H1 (cell line): ENCODE results near the gene HOXA10. TPM values are rescaled to one million over a fixed set of nuclear protein-coding genes. Genes with fewer than 3 reads are reported as not detected.

ENCODE experiments used
- CTCF ChIA-PET: fragments of 300-600 bp; sonication (Branson Sonifier 250); formaldehyde crosslinking; loops from one replicate; lab custom pipeline; 2021; ENCODE audit not compliant: partially characterized antibody; lab: Charles Lee
- POLR2A ChIA-PET: fragments of 300-600 bp; sonication (Branson Sonifier 250); formaldehyde crosslinking; loops from one replicate; lab custom pipeline; 2021; ENCODE audit warnings: inconsistent platforms; ENCODE audit not compliant: partially characterized antibody; lab: Charles Lee
- DNase-seq, 2 experiments: peaks; one replicate each; pipeline versions ENCODE4 v3.0.0 to v3.0.0-alpha.2; 2010 to 2022; ENCODE audit warnings: low spot score in 2 of 2, low read depth in 1 of 2, mixed read lengths in 1 of 2
- FAIRE-seq: peaks from 2 replicates; lab custom pipeline; 2011; peaks lifted over from hg19 to GRCh38; lab: Jason Lieb, UNC
- H2AFZ ChIP-seq: 2 replicates; pipeline ENCODE4 v1.8.1; 2012; ENCODE audit warnings: low read length, inconsistent platforms
- H2AK5ac ChIP-seq: 2 replicates; pipeline ENCODE4 v1.6.1; 2013; ENCODE audit warnings: low read depth, low read length
- H2BK120ac ChIP-seq: replicated peaks from 2 replicates; pipeline ENCODE3; 2013; ENCODE audit warnings: low read depth, low read length, inconsistent platforms
- H2BK12ac ChIP-seq: 2 replicates; pipeline ENCODE4 v1.6.1; 2013; ENCODE audit warnings: low read depth, low read length
- H2BK15ac ChIP-seq: 2 replicates; pipeline ENCODE4 v1.6.1; 2013; ENCODE audit warnings: low read length
- H2BK20ac ChIP-seq: 2 replicates; pipeline ENCODE4 v1.6.1; 2013; ENCODE audit warnings: low read length
- H2BK5ac ChIP-seq: 2 replicates; pipeline ENCODE4 v1.6.1; 2013; ENCODE audit warnings: low read depth, low read length
- H3K14ac ChIP-seq: 2 replicates; pipeline ENCODE4 v1.6.1; 2013; ENCODE audit warnings: inconsistent platforms; ENCODE audit not compliant: insufficient read length
- H3K18ac ChIP-seq: 2 replicates; pipeline ENCODE4 v1.6.1; 2013; ENCODE audit warnings: low read length; ENCODE audit errors: extremely low read depth
- H3K23ac ChIP-seq: 2 replicates; pipeline ENCODE4 v1.6.1; 2013; ENCODE audit warnings: inconsistent platforms; ENCODE audit not compliant: insufficient read length
- H3K23me2 ChIP-seq: 2 replicates; pipeline ENCODE4 v1.6.1; 2013; ENCODE audit warnings: low read depth, low read length
- H3K27ac ChIP-seq: 2 replicates; pipeline ENCODE4 v1.6.1; 2011; ENCODE audit warnings: low read depth, low read length, inconsistent platforms
- H3K27me3 ChIP-seq, 4 experiments: replicated peaks in 1 of 4; 1 replicate in 1 of 4; 2 replicates in 3 of 4; pipeline versions ENCODE4 v1.6.1 to v1.8.1; 2011 to 2013; ENCODE audit warnings: low read length in 3 of 4, mild to moderate bottlenecking in 3 of 4, inconsistent platforms in 2 of 4, mixed read lengths in 2 of 4, moderate library complexity in 1 of 4; ENCODE audit not compliant: control insufficient read depth in 3 of 4, insufficient read depth in 3 of 4; ENCODE audit errors: extremely low read depth in 1 of 4
- H3K36me3 ChIP-seq, 4 experiments: 2 replicates each; pipeline versions ENCODE4 v1.6.1 to v1.8.1; 2011 to 2013; ENCODE audit warnings: mild to moderate bottlenecking in 4 of 4, low read length in 3 of 4, moderate library complexity in 2 of 4, control low read depth in 1 of 4, inconsistent platforms in 1 of 4; ENCODE audit not compliant: insufficient read depth in 4 of 4, control insufficient read depth in 2 of 4
- H3K4ac ChIP-seq: replicated peaks from 2 replicates; pipeline ENCODE3; 2013; ENCODE audit warnings: low read length, low read depth, mixed read lengths, inconsistent platforms; ENCODE audit not compliant: insufficient read length
- H3K4me1 ChIP-seq, 4 experiments: replicated peaks in 1 of 4; 1 replicate in 1 of 4; 2 replicates in 3 of 4; pipeline versions ENCODE4 v1.6.1 to v1.8.1; 2011 to 2013; ENCODE audit warnings: low read length in 3 of 4, inconsistent platforms in 2 of 4, mixed read lengths in 1 of 4; ENCODE audit not compliant: insufficient read depth in 4 of 4, control insufficient read depth in 3 of 4
- H3K4me2 ChIP-seq, 2 experiments: 2 replicates each; pipeline versions ENCODE4 v1.6.1 to v1.8.1; 2011 to 2013; ENCODE audit warnings: low read depth in 2 of 2, low read length in 2 of 2, control low read depth in 1 of 2, inconsistent platforms in 1 of 2, mild to moderate bottlenecking in 1 of 2; ENCODE audit not compliant: insufficient read depth in 1 of 2
- H3K4me3 ChIP-seq, 4 experiments: fragments of 200-600, 300-600 bp in 1 of 4; sonication (generic), shearing (Covaris generic), sonication (Bioruptor Twin) in 1 of 4; 2 replicates each; pipeline versions ENCODE4 v1.5.1 to v1.8.1; 2011 to 2016; ENCODE audit warnings: low read length in 4 of 4, low read depth in 3 of 4, control low read depth in 2 of 4, inconsistent platforms in 2 of 4, mild to moderate bottlenecking in 2 of 4, mixed read lengths in 1 of 4, moderate library complexity in 1 of 4; ENCODE audit not compliant: insufficient read depth in 2 of 4; ENCODE audit errors: extremely low read depth in 1 of 4
- H3K56ac ChIP-seq: replicated peaks from 2 replicates; pipeline ENCODE3; 2013; ENCODE audit warnings: low read depth, mild to moderate bottlenecking, mixed read lengths, low read length, inconsistent platforms; ENCODE audit not compliant: insufficient read length
- H3K79me1 ChIP-seq: 2 replicates; pipeline ENCODE4 v1.6.1; 2013; ENCODE audit warnings: low read depth, low read length, control low read depth
- H3K79me2 ChIP-seq, 2 experiments: 2 replicates each; pipeline versions ENCODE4 v1.6.1 to v1.8.1; 2012 to 2013; ENCODE audit warnings: low read length in 2 of 2, mild to moderate bottlenecking in 2 of 2, inconsistent platforms in 1 of 2; ENCODE audit not compliant: insufficient read depth in 2 of 2, control insufficient read depth in 1 of 2
- H3K9ac ChIP-seq, 4 experiments: replicated peaks in 1 of 4; 1 replicate in 1 of 4; 2 replicates in 3 of 4; pipeline versions ENCODE4 v1.6.1 to v1.8.1; 2011 to 2013; ENCODE audit warnings: low read depth in 3 of 4, low read length in 3 of 4, control low read depth in 2 of 4, mild to moderate bottlenecking in 2 of 4, moderate library complexity in 2 of 4, inconsistent platforms in 1 of 4; ENCODE audit errors: extremely low read depth in 1 of 4
- H3K9me3 ChIP-seq, 2 experiments: 2 replicates each; pipeline versions ENCODE4 v1.6.1 to v1.8.1; 2012 to 2013; ENCODE audit warnings: mild to moderate bottlenecking in 2 of 2, moderate library complexity in 2 of 2, control low read depth in 1 of 2, inconsistent platforms in 1 of 2, low read depth in 1 of 2, low read length in 1 of 2, mixed read lengths in 1 of 2; ENCODE audit not compliant: insufficient read depth in 2 of 2
- H4K20me1 ChIP-seq, 2 experiments: replicated peaks in 1 of 2; 2 replicates each; pipeline versions ENCODE3 to v1.8.1; 2011 to 2013; ENCODE audit warnings: inconsistent platforms in 2 of 2, low read length in 2 of 2, mild to moderate bottlenecking in 1 of 2; ENCODE audit not compliant: insufficient read depth in 2 of 2, control insufficient read depth in 1 of 2
- H4K5ac ChIP-seq: 2 replicates; pipeline ENCODE4 v1.6.1; 2013; ENCODE audit warnings: low read length, low read depth, mixed read lengths, inconsistent platforms; ENCODE audit not compliant: insufficient read length
- H4K8ac ChIP-seq: 2 replicates; pipeline ENCODE4 v1.8.0; 2013; ENCODE audit warnings: mild to moderate bottlenecking, moderate library complexity, low read length, inconsistent platforms; ENCODE audit not compliant: insufficient read depth; ENCODE audit errors: extremely low read depth
- H4K91ac ChIP-seq: replicated peaks from 2 replicates; pipeline ENCODE3; 2013; ENCODE audit warnings: low read length, mixed read lengths, inconsistent platforms; ENCODE audit not compliant: insufficient read length
- ASH2L ChIP-seq: fragments of 200-600, 300-600 bp; sonication (generic); IDR thresholded peaks from one replicate; pipeline ENCODE4 v1.7.1; 2017; ENCODE audit warnings: low read length
- ATF3 ChIP-seq: IDR thresholded peaks from 2 replicates; pipeline ENCODE4 v1.6.1; 2011; ENCODE audit warnings: low read depth, mild to moderate bottlenecking, low read length; ENCODE audit not compliant: insufficient read depth
- CBX8 ChIP-seq: fragments of 300-800, 300-1000 bp; sonication (generic); IDR thresholded peaks from 2 replicates; pipeline ENCODE4 v1.7.1; 2016; ENCODE audit warnings: low read depth, low read length, borderline replicate concordance
- EZH2 ChIP-seq: fragments of 200-600 bp; sonication (generic); IDR thresholded peaks from 2 replicates; pipeline ENCODE4 v1.7.1; 2012; ENCODE audit warnings: low read depth, mild to moderate bottlenecking, moderate library complexity, low read length, inconsistent platforms; ENCODE audit not compliant: severe bottlenecking
- HDAC6 ChIP-seq: IDR thresholded peaks from one replicate; pipeline ENCODE4 v1.7.1; 2012; ENCODE audit warnings: low read depth, mild to moderate bottlenecking, inconsistent platforms, low read length, moderate library complexity
- JUND ChIP-seq: IDR thresholded peaks from 2 replicates; pipeline ENCODE4 v1.6.1; 2011; ENCODE audit warnings: mild to moderate bottlenecking, improper control_type of control experiment, low read length
- KDM4A ChIP-seq: IDR thresholded peaks from one replicate; pipeline ENCODE4 v1.7.1; 2012; ENCODE audit warnings: low read depth, mild to moderate bottlenecking, moderate library complexity, low read length, inconsistent platforms; ENCODE audit not compliant: severe bottlenecking
- KDM5A ChIP-seq: fragments of 200-600 bp; IDR thresholded peaks from 2 replicates; pipeline ENCODE4 v1.7.1; 2012; ENCODE audit warnings: mild to moderate bottlenecking, low read length, inconsistent platforms, mixed read lengths
- MAFK ChIP-seq: IDR thresholded peaks from 2 replicates; pipeline ENCODE4 v1.6.1; 2012; ENCODE audit warnings: low read depth, mild to moderate bottlenecking, improper control_type of control experiment, low read length
- SIRT6 ChIP-seq: IDR thresholded peaks from one replicate; pipeline ENCODE4 v1.7.1; 2012; ENCODE audit warnings: low read length, inconsistent platforms
- SP4 ChIP-seq: IDR thresholded peaks from 2 replicates; pipeline ENCODE4 v1.6.1; 2012; ENCODE audit warnings: low read length, inconsistent platforms
- SRF ChIP-seq: IDR thresholded peaks from 2 replicates; pipeline ENCODE4 v1.6.1; 2011; ENCODE audit warnings: mild to moderate bottlenecking, low read depth, low read length, moderate library complexity
- WGBS, 2 experiments: shearing (Covaris generic) in 1 of 2; methylation state at CpG; one replicate each; pipeline versions ENCODE4 v1.1.6 to v1.1.7; 2013 to 2015; ENCODE audit warnings: low lambda C conversion rate in 2 of 2, mixed read lengths in 2 of 2, inconsistent platforms in 1 of 2, low coverage in 1 of 2, missing lambda C conversion rate in 1 of 2; ENCODE audit not compliant: insufficient replicate concordance in 2 of 2, insufficient coverage in 1 of 2, insufficient read length in 1 of 2; ENCODE audit errors: extremely low coverage in 1 of 2, missing lambda C conversion rate in 1 of 2; 5-methylcytosine and 5-hydroxymethylcytosine counted together
- polyA plus RNA-seq, 7 experiments: library from polyadenylated mRNA; depleted of rRNA in 3 of 7; stranded (reverse) in 5 of 7; unstranded in 2 of 7; fragments of >200 nt in 5 of 7; fragments of 200-250 nt in 2 of 7; gene quantifications; 1 replicate in 5 of 7; 2 replicates in 1 of 7; 4 replicates in 1 of 7; pipeline versions ENCODE4 v1.2.1 to v1.2.3, GENCODE V29; 2011 to 2013; ENCODE audit warnings: missing spikeins in 2 of 7, mixed read lengths in 2 of 7
- total RNA-seq: library from RNA; stranded (reverse); fragmentation: NEBNext Ultra II Directional; extraction: Animal tissue kit (Norgen Biotek cat#: 25700); gene quantifications from 2 replicates; pipeline ENCODE4 v1.2.1, GENCODE V29; 2021

Gene HOXA10
- total and polyA plus RNA-seq, 2 of the 8 experiments (the other 6 are each of a cell fraction or from before 2014, with no cell fraction given) = not detected

DNA sequence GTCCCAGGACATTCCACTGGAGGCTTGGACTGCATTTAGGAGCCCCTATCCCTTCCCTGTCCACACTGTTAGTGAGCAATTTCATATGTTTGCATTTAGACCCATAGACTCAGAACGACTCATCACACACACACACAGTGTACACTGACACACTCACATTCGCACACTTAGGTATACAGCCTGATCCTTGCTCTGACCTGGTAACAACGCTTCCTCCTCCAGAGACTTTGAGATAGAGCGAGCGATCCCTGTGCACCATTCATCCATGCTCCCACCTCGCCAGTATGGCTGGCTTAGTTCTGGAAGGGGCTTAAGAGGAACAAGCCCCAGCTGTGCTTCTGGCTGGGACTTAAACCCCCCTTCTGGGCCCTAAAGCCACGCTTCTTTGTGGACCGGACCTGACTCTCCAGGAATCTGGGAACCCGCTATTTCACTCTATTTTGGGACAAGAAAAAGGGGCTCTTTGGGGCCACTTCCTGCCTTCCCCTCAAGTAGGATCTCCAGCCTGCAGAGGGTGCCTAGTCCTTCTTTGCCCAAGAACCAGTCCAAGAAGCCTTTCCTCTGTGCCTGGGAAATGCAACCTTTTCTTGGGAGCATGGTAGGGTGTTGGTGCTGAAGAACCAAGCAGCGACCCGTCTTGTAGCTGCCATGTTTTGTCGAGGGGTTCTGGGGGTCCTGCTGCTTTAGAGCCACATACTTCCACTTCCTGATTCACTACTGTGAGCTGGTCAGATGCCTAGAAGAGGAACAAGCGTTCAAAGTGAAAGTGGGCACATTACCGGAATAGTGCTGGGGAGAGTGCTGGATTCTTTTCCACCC, 26.9 kb upstream of the HOXA10 start:
- no peak overlapping the region for H3K18ac ChIP-seq
- H3K9ac ChIP-seq = no peak overlapping the region
- no peak overlapping the region for H3K4ac ChIP-seq
- no peaks in the 10 kb centered on the region; the same call in 1 of the 2 replicates for H3K23me2 ChIP-seq
- no peak overlapping the region for H2AFZ ChIP-seq
- peaks cover 40 to 51% of the 10 kb centered on the region in 2 experiments for H4K20me1 ChIP-seq
- peaks cover 91 to 100% (median 96%) of the 10 kb centered on the region in 4 experiments for H3K27me3 ChIP-seq
- no peak overlapping the region for H4K8ac ChIP-seq
- DNase-seq (no peak), FAIRE-seq (no peak)
- no peak overlapping the region; the same call in 1 of the 2 replicates for H2AK5ac ChIP-seq
- no peak overlapping the region for H2BK15ac ChIP-seq
- H4K5ac ChIP-seq = no peak overlapping the region
- no peak overlapping the region for H3K4me3 ChIP-seq
- H2BK12ac ChIP-seq = no peak overlapping the region
- H4K91ac ChIP-seq = no peak overlapping the region
- WGBS, 2 experiments = 21% methylated on average over 14 of the region's 14 CpGs; no CpG with 5 or more reads in 1 of the 2 experiments
- H3K79me1 ChIP-seq = no peaks in the 10 kb centered on the region; the same call in 1 of the 2 replicates
- CTCF ChIA-PET = interaction anchor here (0.7 to 3.9 kb wide), 6 partner anchors 8 to 822 kb away, joined by 3 to 23 read pairs (median 5); no protein-coding TSS in a partner anchor
- H2BK20ac ChIP-seq = no peak overlapping the region
- H3K4me2 ChIP-seq = peak overlapping the region in 1 of 2 experiments; percentile 52; a peak in 1 of 4 replicates
- no peak overlapping the region for H3K23ac ChIP-seq
- POLR2A ChIA-PET = interaction anchor here (1.5 kb wide), 1 partner anchor 8 kb away, joined by 5 read pairs; no protein-coding TSS in a partner anchor
- H3K4me1 ChIP-seq = peaks cover 0 to 8% (median 4%) of the 10 kb centered on the region in 4 experiments; a peak in 6 of 7 replicates
- H3K56ac ChIP-seq = no peak overlapping the region
- no peaks in the 10 kb centered on the region; a peak in 1 of 4 replicates for H3K9me3 ChIP-seq
- no peak overlapping the region for H3K27ac ChIP-seq
- no peaks in the 10 kb centered on the region for H3K79me2 ChIP-seq
- H3K36me3 ChIP-seq = peaks cover 0 to 19% (median 0%) of the 10 kb centered on the region in 4 experiments; a peak in 1 of 8 replicates
- no peak overlapping the region for H3K14ac ChIP-seq
- no peak overlapping the region for H2BK5ac ChIP-seq
- H2BK120ac ChIP-seq = no peak overlapping the region
- TF ChIP-seq SIRT6 (no peak), ATF3 (no peak), HDAC6 (no peak), EZH2 (peak; percentile 99), SP4 (no peak), JUND (no peak), KDM4A (no peak), CBX8 (peak; percentile 47; the same call in 1 of the 2 replicates), KDM5A (no peak), ASH2L (no peak), MAFK (no peak), SRF (no peak)
